ENCODE results near the gene LMNB1. TPM values are rescaled to one million over a fixed set of nuclear protein-coding genes. Genes with fewer than 3 reads are reported as not detected.

The LMNB1 gene
- total RNA-seq, 1 experiment from 2014 or later = 220 TPM

DNA sequence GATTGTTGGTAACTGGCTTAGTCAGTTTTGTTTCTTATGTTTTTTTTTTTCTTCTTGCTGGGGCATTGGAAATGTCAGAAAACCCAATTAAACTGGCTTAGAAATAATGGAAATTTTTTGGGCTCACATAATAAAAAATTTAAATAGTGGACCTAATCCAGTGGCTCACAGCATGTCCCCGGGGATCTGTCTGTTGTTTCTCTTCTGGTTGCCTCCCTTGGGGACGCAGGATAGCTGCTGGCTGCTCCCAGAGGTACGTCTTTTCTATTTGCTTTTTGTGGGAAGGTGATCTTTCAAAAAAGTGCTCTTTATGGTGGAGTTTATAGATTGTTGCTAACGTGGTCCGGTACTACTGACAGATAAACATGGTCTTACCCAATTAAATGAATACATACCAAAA is 52.2 kb downstream of the LMNB1 start:
- Mint-ChIP-seq H3K4me3 (no peak overlapping the region), H3K27ac (peak overlapping the region; percentile 15; the same call in 1 of the 2 replicates), H3K36me3 (peaks cover 84% of the 10 kb centered on the region), H3K27me3 (ENCODE audit: low read depth) (no peaks in the 10 kb centered on the region), H3K9me3 (no peaks in the 10 kb centered on the region), H3K4me1 (peaks cover 28% of the 10 kb centered on the region)
- ATAC-seq (no peak), DNase-seq (ENCODE audit: low spot score) (no peak)
- ChIA-PET CTCF (no interaction called here), POLR2A (no interaction called here)
- TF ChIP-seq, protein P1, sequence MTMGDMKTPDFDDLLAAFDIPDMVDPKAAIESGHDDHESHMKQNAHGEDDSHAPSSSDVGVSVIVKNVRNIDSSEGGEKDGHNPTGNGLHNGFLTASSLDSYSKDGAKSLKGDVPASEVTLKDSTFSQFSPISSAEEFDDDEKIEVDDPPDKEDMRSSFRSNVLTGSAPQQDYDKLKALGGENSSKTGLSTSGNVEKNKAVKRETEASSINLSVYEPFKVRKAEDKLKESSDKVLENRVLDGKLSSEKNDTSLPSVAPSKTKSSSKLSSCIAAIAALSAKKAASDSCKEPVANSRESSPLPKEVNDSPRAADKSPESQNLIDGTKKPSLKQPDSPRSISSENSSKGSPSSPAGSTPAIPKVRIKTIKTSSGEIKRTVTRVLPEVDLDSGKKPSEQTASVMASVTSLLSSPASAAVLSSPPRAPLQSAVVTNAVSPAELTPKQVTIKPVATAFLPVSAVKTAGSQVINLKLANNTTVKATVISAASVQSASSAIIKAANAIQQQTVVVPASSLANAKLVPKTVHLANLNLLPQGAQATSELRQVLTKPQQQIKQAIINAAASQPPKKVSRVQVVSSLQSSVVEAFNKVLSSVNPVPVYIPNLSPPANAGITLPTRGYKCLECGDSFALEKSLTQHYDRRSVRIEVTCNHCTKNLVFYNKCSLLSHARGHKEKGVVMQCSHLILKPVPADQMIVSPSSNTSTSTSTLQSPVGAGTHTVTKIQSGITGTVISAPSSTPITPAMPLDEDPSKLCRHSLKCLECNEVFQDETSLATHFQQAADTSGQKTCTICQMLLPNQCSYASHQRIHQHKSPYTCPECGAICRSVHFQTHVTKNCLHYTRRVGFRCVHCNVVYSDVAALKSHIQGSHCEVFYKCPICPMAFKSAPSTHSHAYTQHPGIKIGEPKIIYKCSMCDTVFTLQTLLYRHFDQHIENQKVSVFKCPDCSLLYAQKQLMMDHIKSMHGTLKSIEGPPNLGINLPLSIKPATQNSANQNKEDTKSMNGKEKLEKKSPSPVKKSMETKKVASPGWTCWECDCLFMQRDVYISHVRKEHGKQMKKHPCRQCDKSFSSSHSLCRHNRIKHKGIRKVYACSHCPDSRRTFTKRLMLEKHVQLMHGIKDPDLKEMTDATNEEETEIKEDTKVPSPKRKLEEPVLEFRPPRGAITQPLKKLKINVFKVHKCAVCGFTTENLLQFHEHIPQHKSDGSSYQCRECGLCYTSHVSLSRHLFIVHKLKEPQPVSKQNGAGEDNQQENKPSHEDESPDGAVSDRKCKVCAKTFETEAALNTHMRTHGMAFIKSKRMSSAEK (CRISPR knock-in tag; IDR thresholded peaks at IDR 0.05; ENCODE audit: borderline replicate concordance) = no peak
- TF ChIP-seq, protein P2, sequence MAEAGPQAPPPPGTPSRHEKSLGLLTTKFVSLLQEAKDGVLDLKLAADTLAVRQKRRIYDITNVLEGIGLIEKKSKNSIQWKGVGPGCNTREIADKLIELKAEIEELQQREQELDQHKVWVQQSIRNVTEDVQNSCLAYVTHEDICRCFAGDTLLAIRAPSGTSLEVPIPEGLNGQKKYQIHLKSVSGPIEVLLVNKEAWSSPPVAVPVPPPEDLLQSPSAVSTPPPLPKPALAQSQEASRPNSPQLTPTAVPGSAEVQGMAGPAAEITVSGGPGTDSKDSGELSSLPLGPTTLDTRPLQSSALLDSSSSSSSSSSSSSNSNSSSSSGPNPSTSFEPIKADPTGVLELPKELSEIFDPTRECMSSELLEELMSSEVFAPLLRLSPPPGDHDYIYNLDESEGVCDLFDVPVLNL (CRISPR knock-in tag; IDR thresholded peaks at IDR 0.05; ENCODE audit: borderline replicate concordance, low read depth) = no peak
- TF ChIP-seq, protein P3, sequence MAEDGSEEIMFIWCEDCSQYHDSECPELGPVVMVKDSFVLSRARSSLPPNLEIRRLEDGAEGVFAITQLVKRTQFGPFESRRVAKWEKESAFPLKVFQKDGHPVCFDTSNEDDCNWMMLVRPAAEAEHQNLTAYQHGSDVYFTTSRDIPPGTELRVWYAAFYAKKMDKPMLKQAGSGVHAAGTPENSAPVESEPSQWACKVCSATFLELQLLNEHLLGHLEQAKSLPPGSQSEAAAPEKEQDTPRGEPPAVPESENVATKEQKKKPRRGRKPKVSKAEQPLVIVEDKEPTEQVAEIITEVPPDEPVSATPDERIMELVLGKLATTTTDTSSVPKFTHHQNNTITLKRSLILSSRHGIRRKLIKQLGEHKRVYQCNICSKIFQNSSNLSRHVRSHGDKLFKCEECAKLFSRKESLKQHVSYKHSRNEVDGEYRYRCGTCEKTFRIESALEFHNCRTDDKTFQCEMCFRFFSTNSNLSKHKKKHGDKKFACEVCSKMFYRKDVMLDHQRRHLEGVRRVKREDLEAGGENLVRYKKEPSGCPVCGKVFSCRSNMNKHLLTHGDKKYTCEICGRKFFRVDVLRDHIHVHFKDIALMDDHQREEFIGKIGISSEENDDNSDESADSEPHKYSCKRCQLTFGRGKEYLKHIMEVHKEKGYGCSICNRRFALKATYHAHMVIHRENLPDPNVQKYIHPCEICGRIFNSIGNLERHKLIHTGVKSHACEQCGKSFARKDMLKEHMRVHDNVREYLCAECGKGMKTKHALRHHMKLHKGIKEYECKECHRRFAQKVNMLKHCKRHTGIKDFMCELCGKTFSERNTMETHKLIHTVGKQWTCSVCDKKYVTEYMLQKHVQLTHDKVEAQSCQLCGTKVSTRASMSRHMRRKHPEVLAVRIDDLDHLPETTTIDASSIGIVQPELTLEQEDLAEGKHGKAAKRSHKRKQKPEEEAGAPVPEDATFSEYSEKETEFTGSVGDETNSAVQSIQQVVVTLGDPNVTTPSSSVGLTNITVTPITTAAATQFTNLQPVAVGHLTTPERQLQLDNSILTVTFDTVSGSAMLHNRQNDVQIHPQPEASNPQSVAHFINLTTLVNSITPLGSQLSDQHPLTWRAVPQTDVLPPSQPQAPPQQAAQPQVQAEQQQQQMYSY (CRISPR knock-in tag; IDR thresholded peaks at IDR 0.05) = no peak

DNA sequence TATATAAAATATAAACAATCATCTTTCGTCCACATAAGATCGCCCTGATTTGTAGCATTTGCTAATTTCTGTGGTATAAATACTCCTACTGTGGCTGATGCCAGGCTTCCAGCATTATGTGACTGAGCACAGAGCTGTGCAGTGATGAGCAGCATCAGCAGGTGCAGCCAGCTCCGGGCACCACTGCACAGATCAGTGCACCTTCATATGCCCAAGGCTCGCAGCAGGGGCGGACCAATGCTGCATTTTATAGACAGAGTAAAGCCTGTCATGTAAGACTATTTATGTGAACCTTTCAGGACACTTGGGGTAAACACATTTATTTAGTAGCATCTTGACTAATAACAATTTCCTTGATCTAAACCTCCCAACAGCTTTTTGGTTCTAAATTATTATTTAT is 53.1 kb downstream of the LMNB1 start:
- Mint-ChIP-seq H3K36me3 (peaks cover 88% of the 10 kb centered on the region), H3K27ac (no peak overlapping the region; the same call in 1 of the 2 replicates), H3K4me1 (peaks cover 23% of the 10 kb centered on the region), H3K27me3 (ENCODE audit: low read depth) (no peaks in the 10 kb centered on the region), H3K4me3 (no peak overlapping the region), H3K9me3 (no peaks in the 10 kb centered on the region)
- ChIA-PET POLR2A (interaction anchor here (0.7 kb wide), 1 partner anchor 161 kb away, joined by 3 read pairs; no protein-coding TSS in a partner anchor), CTCF (no interaction called here)
- TF ChIP-seq JUN (CRISPR knock-in tag; IDR thresholded peaks at IDR 0.05) = no peak
- TF ChIP-seq, protein P4, sequence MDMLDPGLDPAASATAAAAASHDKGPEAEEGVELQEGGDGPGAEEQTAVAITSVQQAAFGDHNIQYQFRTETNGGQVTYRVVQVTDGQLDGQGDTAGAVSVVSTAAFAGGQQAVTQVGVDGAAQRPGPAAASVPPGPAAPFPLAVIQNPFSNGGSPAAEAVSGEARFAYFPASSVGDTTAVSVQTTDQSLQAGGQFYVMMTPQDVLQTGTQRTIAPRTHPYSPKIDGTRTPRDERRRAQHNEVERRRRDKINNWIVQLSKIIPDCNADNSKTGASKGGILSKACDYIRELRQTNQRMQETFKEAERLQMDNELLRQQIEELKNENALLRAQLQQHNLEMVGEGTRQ (CRISPR knock-in tag; IDR thresholded peaks at IDR 0.05) = no peak
- TF ChIP-seq, protein P5, sequence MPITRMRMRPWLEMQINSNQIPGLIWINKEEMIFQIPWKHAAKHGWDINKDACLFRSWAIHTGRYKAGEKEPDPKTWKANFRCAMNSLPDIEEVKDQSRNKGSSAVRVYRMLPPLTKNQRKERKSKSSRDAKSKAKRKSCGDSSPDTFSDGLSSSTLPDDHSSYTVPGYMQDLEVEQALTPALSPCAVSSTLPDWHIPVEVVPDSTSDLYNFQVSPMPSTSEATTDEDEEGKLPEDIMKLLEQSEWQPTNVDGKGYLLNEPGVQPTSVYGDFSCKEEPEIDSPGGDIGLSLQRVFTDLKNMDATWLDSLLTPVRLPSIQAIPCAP (CRISPR knock-in tag; IDR thresholded peaks at IDR 0.05) = no peak
- no peak for TF ChIP-seq NR3C1 (CRISPR knock-in tag; conservative IDR thresholded peaks at IDR 0.05; ENCODE audit: low read depth)
- no peak for DNase-seq (ENCODE audit: low spot score)
- ATAC-seq = no peak

DNA sequence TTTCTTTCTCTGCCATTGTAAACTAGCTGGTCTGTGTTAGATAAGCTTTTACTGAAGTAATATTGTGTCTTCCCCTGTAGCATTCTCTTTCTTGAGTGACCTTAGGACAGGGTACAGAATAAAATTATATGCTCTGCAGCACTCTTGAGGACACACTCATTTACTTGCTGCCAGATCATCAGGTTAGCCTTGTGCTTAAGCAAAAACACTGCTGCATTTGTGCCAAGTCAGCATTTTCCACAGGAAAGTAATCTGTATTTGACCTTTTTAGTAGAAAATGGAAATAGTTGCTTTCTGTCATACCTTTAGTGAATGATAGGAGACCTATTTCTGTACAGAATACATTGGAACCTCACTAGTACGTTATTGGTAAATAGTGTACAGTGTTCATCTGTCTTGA is 54.2 kb downstream of the LMNB1 start:
- peak overlapping the region; percentile 52 for H3K27ac Mint-ChIP-seq
- no peaks in the 10 kb centered on the region for H3K9me3 Mint-ChIP-seq
- peaks cover 13% of the 10 kb centered on the region for H3K4me1 Mint-ChIP-seq
- DNase-seq (ENCODE audit: low spot score) = no peak
- ChIA-PET CTCF (interaction anchor here (0.6 kb wide), 1 partner anchor 256 kb away, joined by 3 read pairs; no protein-coding TSS in a partner anchor), POLR2A (interaction anchor here (1.1 kb wide), 1 partner anchor 56 kb away, joined by 3 read pairs; no protein-coding TSS in a partner anchor)
- H3K4me3 Mint-ChIP-seq = no peak overlapping the region
- no peak for ATAC-seq
- H3K36me3 Mint-ChIP-seq = peaks cover 88% of the 10 kb centered on the region
- no peaks in the 10 kb centered on the region for H3K27me3 Mint-ChIP-seq (ENCODE audit: low read depth)
- TF ChIP-seq FOXK1 (CRISPR knock-in tag; IDR thresholded peaks at IDR 0.05) (no peak), SMAD3 (CRISPR knock-in tag; IDR thresholded peaks at IDR 0.05; ENCODE audit: borderline replicate concordance) (no peak), TEAD1 (CRISPR knock-in tag; IDR thresholded peaks at IDR 0.05) (no peak)
- TF ChIP-seq, protein P6, sequence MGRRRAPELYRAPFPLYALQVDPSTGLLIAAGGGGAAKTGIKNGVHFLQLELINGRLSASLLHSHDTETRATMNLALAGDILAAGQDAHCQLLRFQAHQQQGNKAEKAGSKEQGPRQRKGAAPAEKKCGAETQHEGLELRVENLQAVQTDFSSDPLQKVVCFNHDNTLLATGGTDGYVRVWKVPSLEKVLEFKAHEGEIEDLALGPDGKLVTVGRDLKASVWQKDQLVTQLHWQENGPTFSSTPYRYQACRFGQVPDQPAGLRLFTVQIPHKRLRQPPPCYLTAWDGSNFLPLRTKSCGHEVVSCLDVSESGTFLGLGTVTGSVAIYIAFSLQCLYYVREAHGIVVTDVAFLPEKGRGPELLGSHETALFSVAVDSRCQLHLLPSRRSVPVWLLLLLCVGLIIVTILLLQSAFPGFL (CRISPR knock-in tag; IDR thresholded peaks at IDR 0.05; ENCODE audit: borderline replicate concordance) = no peak
- TF ChIP-seq, protein P7, sequence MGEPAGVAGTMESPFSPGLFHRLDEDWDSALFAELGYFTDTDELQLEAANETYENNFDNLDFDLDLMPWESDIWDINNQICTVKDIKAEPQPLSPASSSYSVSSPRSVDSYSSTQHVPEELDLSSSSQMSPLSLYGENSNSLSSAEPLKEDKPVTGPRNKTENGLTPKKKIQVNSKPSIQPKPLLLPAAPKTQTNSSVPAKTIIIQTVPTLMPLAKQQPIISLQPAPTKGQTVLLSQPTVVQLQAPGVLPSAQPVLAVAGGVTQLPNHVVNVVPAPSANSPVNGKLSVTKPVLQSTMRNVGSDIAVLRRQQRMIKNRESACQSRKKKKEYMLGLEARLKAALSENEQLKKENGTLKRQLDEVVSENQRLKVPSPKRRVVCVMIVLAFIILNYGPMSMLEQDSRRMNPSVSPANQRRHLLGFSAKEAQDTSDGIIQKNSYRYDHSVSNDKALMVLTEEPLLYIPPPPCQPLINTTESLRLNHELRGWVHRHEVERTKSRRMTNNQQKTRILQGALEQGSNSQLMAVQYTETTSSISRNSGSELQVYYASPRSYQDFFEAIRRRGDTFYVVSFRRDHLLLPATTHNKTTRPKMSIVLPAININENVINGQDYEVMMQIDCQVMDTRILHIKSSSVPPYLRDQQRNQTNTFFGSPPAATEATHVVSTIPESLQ (CRISPR knock-in tag; IDR thresholded peaks at IDR 0.05) = no peak
- TF ChIP-seq, protein P8, sequence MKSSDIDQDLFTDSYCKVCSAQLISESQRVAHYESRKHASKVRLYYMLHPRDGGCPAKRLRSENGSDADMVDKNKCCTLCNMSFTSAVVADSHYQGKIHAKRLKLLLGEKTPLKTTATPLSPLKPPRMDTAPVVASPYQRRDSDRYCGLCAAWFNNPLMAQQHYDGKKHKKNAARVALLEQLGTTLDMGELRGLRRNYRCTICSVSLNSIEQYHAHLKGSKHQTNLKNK (CRISPR knock-in tag; IDR thresholded peaks at IDR 0.05) = no peak

Data from WTC11 (cell line).